GM19372 (cell line): ENCODE measurements around the gene SRRD.

ENCODE experiments used
- ATAC-seq: cut with Tn5 transposase; IDR thresholded peaks from one replicate; pipeline ENCODE4 v1.9.1; 2021; ENCODE audit warnings: mild to moderate bottlenecking, low read depth, moderate library complexity; ENCODE audit not compliant: unreplicated experiment

The SRRD gene

DNA sequence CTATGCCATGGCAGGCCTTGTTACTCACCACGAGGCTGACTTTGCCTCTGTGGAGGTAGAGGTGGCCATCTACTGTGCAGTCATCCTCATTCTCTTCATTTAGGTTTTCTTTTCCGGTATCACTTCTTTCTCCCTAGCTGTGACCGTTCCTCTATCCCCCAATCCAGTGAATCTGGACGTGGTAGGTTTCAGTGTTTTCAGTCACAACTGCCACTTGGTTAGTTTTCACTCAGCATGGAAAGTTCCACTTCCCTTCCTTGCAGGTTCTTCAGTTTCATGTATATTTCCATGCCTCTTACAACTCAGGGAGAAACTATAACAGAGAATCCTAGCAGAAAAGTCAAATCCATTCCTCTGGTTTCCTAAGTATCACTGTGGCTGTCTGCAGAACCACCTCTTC, 2.0 kb upstream of the SRRD start:
- no peak for ATAC-seq

DNA sequence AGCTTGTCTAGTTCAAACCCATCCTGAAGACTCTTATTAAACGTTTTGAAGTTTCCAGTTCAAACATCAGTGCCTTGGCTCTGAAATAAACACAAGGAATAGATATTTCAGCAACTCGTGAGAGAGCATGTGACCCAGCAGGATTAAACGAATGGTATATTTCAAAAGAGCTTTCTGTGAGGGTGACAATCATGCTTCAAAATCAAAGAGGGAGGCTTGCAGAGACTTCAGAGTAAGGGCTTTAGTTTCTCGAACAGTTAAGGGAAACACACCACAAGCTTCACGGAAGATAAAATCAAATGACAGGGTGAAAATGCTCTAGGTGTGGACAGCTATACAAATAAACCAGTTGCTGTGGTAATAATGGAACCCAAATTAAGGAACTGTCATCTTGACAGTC, 1.5 kb upstream of the SRRD start:
- ATAC-seq, result no peak

- no peak for ATAC-seq
Observed at GRCh38 chr22:26483043-26483438, 636 bp upstream of the SRRD start.

- ATAC-seq, result no peak
Observed at GRCh38 chr22:26484360-26484706, 656 bp downstream of the SRRD start.

GRCh38 chr22:26485013-26485412, 1.3 kb downstream of the SRRD start:
- ATAC-seq, result no peak

GRCh38 chr22:26485806-26486390, 2.2 kb downstream of the SRRD start:
- ATAC-seq, result no peak

GRCh38 chr22:26486394-26486793, 2.7 kb downstream of the SRRD start:
- no peak for ATAC-seq

DNA sequence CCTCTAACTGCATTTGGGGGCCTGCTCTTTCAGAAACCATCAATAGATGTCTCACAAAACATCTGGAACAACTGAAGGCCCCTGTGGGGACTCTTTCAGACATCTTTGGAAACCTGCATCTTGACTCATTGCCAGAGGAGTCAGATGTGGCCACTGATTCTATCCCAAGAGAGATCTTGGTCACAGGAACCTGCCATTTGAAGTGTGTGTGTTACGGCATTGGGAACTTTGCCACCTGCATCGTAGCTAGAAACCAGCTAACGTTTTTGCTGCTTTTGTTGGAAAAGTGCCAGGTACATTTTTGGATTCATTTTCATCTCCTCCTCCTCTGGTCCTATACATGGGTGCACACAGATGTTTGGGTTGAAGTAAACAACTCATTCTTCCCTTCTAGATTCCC, 4.3 kb downstream of the SRRD start:
- no peak for ATAC-seq

- no peak for ATAC-seq
Observed at GRCh38 chr22:26489447-26490036, 5.9 kb downstream of the SRRD start.

GRCh38 chr22:26492220-26492619, 8.5 kb downstream of the SRRD start:
- no peak for ATAC-seq

DNA sequence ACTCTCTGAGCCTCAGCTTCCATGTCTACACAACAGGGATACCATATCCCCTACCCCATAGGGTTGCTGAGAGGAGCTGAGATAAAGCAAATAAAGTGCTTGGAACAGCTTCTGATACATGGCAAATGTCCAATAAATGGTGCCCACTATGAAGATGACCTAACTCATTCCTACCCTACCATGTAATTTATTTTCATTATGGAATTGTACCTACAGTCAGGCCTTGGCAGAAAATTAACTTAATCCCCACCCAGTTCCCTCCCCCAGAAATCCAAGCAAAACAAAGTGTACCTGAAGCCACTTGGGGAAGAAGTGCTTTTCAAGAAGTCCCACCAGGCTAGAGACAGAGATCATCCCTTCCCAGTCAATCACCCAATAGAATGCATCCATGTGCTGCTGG, 10.8 kb downstream of the SRRD start:
- ATAC-seq, result no peak

DNA sequence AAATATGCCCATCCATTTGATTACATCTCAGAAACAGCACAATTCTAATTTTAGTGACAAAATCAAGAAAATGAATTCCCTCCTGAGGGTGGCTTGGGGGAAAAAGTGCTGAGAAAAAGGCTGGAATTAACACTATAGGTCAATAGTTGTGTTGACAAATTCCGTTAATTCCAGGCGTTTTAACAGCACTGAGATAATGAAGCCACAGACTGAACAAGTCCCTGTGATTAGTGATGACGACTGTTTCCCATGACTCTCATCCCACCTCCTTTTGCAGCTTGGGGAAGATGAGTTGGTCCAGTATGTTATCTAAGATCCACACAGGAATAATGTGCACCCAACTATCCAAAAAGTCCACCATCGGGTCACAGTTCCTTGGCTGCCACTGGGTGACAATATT, 12.8 kb downstream of the SRRD start:
- no peak for ATAC-seq

- no peak for ATAC-seq
Observed at GRCh38 chr22:26499188-26499703, 15.6 kb downstream of the SRRD start.

DNA sequence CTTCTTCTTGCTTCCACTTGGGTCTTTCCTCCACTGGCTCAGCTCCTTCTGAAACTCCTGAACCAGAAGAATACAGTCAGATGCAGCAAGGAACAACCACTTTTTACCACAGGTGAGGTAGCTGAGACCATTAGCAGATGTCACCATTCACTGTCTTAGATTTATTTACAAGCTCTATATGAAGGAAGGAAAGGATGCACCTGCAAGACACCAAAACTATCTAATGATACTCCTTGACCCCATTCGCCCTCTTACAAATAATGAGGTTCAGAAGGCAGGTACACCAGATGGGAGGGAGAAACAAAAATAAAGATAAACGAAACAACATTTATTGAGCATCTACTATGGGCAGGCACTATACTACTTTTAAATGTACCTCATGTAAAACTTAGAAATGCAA, 18.3 kb downstream of the SRRD start:
- ATAC-seq, result no peak

GRCh38 chr22:26502688-26503561, 19.2 kb downstream of the SRRD start:
- no peak for ATAC-seq

GRCh38 chr22:26503758-26504157, 20.1 kb downstream of the SRRD start:
- no peak for ATAC-seq

- no peak for ATAC-seq
Observed at GRCh38 chr22:26508148-26508547, 24.5 kb downstream of the SRRD start.

GRCh38 chr22:26512149-26512793, 28.6 kb downstream of the SRRD start, which contains the start of gene TFIP11:
TFIP11 (minus strand) TSS chr22:26512473; CDS start chr22:26510272, 2,201 bp downstream.
- peak; percentile 95 for ATAC-seq

DNA sequence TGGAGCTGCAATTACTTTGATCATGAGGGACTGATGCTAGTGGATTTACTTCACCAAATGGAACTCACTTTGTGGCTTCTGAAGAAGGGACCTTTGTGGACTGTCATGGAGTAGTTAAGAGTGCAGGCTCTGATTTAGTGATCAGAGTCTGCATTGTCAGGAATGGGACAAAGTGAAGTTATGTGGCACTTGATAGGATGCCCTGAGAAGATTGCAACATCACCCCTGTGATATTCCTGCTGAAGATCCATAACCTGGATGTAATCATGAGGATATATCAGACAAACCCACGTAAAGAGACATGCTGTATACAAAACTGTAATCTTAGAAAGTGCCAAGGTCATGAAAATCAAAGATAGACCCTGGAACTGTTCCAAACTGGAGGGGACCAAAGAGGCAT, 30.2 kb downstream of the SRRD start:
- no peak for ATAC-seq

- no peak for ATAC-seq
Observed at GRCh38 chr22:26514419-26515161, 30.9 kb downstream of the SRRD start.
